ENCODE measurements around the gene ABHD10. TPM values are rescaled to one million over a fixed set of nuclear protein-coding genes. Genes with fewer than 3 reads are reported as not detected.

Gene ABHD10
- total RNA-seq, 1 experiment from 2014 or later = 52.4 TPM

- no peak overlapping the region for H3K4me2 ChIP-seq (ENCODE audit: low read depth, low read length, poor library complexity, severe bottlenecking)
- no peaks in the 10 kb centered on the region for H3K79me2 ChIP-seq (ENCODE audit: low read length)
- DNase-seq = no peak
- no peak overlapping the region for H3K4me3 ChIP-seq (ENCODE audit: low read length)
- no peaks in the 10 kb centered on the region for H4K20me1 ChIP-seq (ENCODE audit: insufficient read depth, low read depth, low read length)
- no peaks in the 10 kb centered on the region for H3K36me3 ChIP-seq (ENCODE audit: insufficient read depth, low read length)
- no peak overlapping the region for H3K9ac ChIP-seq (ENCODE audit: low read length)
- H3K9me3 ChIP-seq (ENCODE audit: low read length) = no peaks in the 10 kb centered on the region
- H3K4me1 ChIP-seq (ENCODE audit: low read length) = peaks cover 12% of the 10 kb centered on the region
- H3K9me2 ChIP-seq (replicated peaks; ENCODE audit: insufficient read depth, low read length) = no peaks in the 10 kb centered on the region
- no peaks in the 10 kb centered on the region for H3K27me3 ChIP-seq (ENCODE audit: low read length)
- no peak overlapping the region for H2AFZ ChIP-seq (ENCODE audit: low read length)
- H3K27ac ChIP-seq (ENCODE audit: low read length) = no peak overlapping the region
These were observed 21.5 kb downstream of the ABHD10 start for GRCh38 chr3:112000367-112000771.

- Histone ChIP-seq H3K4me1 (ENCODE audit: low read length) (peaks cover 9% of the 10 kb centered on the region), H3K9me3 (ENCODE audit: low read length) (no peaks in the 10 kb centered on the region), H3K4me2 (ENCODE audit: low read depth, low read length, poor library complexity, severe bottlenecking) (no peak overlapping the region), H3K9ac (ENCODE audit: low read length) (no peak overlapping the region), H3K4me3 (ENCODE audit: low read length) (no peak overlapping the region), H3K27ac (ENCODE audit: low read length) (no peak overlapping the region), H4K20me1 (ENCODE audit: insufficient read depth, low read depth, low read length) (no peaks in the 10 kb centered on the region), H3K9me2 (replicated peaks; ENCODE audit: insufficient read depth, low read length) (no peaks in the 10 kb centered on the region), H3K79me2 (ENCODE audit: low read length) (no peaks in the 10 kb centered on the region), H3K36me3 (ENCODE audit: insufficient read depth, low read length) (no peaks in the 10 kb centered on the region), H3K27me3 (ENCODE audit: low read length) (no peaks in the 10 kb centered on the region), H2AFZ (ENCODE audit: low read length) (no peak overlapping the region)
- DNase-seq = no peak
These were observed 22.1 kb downstream of the ABHD10 start for GRCh38 chr3:112000966-112001365.

- Histone ChIP-seq H3K36me3 (ENCODE audit: insufficient read depth, low read length) (no peaks in the 10 kb centered on the region), H4K20me1 (ENCODE audit: insufficient read depth, low read depth, low read length) (no peaks in the 10 kb centered on the region), H3K4me3 (ENCODE audit: low read length) (no peak overlapping the region), H3K9ac (ENCODE audit: low read length) (no peak overlapping the region), H3K79me2 (ENCODE audit: low read length) (no peaks in the 10 kb centered on the region), H3K9me2 (replicated peaks; ENCODE audit: insufficient read depth, low read length) (no peaks in the 10 kb centered on the region), H2AFZ (ENCODE audit: low read length) (no peak overlapping the region), H3K9me3 (ENCODE audit: low read length) (no peaks in the 10 kb centered on the region), H3K4me1 (ENCODE audit: low read length) (peaks cover 9% of the 10 kb centered on the region), H3K27ac (ENCODE audit: low read length) (no peak overlapping the region), H3K27me3 (ENCODE audit: low read length) (no peaks in the 10 kb centered on the region), H3K4me2 (ENCODE audit: low read depth, low read length, poor library complexity, severe bottlenecking) (no peak overlapping the region)
- DNase-seq = no peak
These were observed 22.7 kb downstream of the ABHD10 start for GRCh38 chr3:112001526-112001925.

- DNase-seq = no peak
These were observed 23.5 kb downstream of the ABHD10 start for GRCh38 chr3:112002096-112002971.

GRCh38 chr3:112003321-112004080, 24.7 kb downstream of the ABHD10 start:
- H3K4me3 ChIP-seq (ENCODE audit: low read length) = no peak overlapping the region
- no peak overlapping the region for H2AFZ ChIP-seq (ENCODE audit: low read length)
- H3K9me2 ChIP-seq (replicated peaks; ENCODE audit: insufficient read depth, low read length) = no peaks in the 10 kb centered on the region
- no peak overlapping the region for H3K27ac ChIP-seq (ENCODE audit: low read length)
- no peak for DNase-seq
- H3K9me3 ChIP-seq (ENCODE audit: low read length) = no peaks in the 10 kb centered on the region
- no peak overlapping the region for H3K4me2 ChIP-seq (ENCODE audit: low read depth, low read length, poor library complexity, severe bottlenecking)
- no peak overlapping the region for H3K9ac ChIP-seq (ENCODE audit: low read length)
- H3K36me3 ChIP-seq (ENCODE audit: insufficient read depth, low read length) = no peaks in the 10 kb centered on the region
- peaks cover 8% of the 10 kb centered on the region for H3K4me1 ChIP-seq (ENCODE audit: low read length)
- H3K79me2 ChIP-seq (ENCODE audit: low read length) = no peaks in the 10 kb centered on the region
- H3K27me3 ChIP-seq (ENCODE audit: low read length) = no peaks in the 10 kb centered on the region
- no peaks in the 10 kb centered on the region for H4K20me1 ChIP-seq (ENCODE audit: insufficient read depth, low read depth, low read length)

More at GRCh38 chr3:112002096-112002971, 23.5 kb downstream of the ABHD10 start:
- Histone ChIP-seq H3K79me2 (ENCODE audit: low read length) (no peaks in the 10 kb centered on the region), H3K9me2 (replicated peaks; ENCODE audit: insufficient read depth, low read length) (no peaks in the 10 kb centered on the region), H3K4me1 (ENCODE audit: low read length) (peaks cover 9% of the 10 kb centered on the region), H3K4me3 (ENCODE audit: low read length) (no peak overlapping the region), H3K4me2 (ENCODE audit: low read depth, low read length, poor library complexity, severe bottlenecking) (no peak overlapping the region), H2AFZ (ENCODE audit: low read length) (no peak overlapping the region), H3K36me3 (ENCODE audit: insufficient read depth, low read length) (no peaks in the 10 kb centered on the region), H3K27me3 (ENCODE audit: low read length) (no peaks in the 10 kb centered on the region), H3K27ac (ENCODE audit: low read length) (no peak overlapping the region), H4K20me1 (ENCODE audit: insufficient read depth, low read depth, low read length) (no peaks in the 10 kb centered on the region), H3K9me3 (ENCODE audit: low read length) (no peaks in the 10 kb centered on the region), H3K9ac (ENCODE audit: low read length) (no peak overlapping the region)

GRCh38 chr3:112004187-112004586, 25.4 kb downstream of the ABHD10 start:
- Histone ChIP-seq H3K4me1 (ENCODE audit: low read length) (peaks cover under 1% of the 10 kb centered on the region), H3K79me2 (ENCODE audit: low read length) (no peaks in the 10 kb centered on the region), H2AFZ (ENCODE audit: low read length) (no peak overlapping the region), H4K20me1 (ENCODE audit: insufficient read depth, low read depth, low read length) (no peaks in the 10 kb centered on the region), H3K9me2 (replicated peaks; ENCODE audit: insufficient read depth, low read length) (no peaks in the 10 kb centered on the region), H3K27ac (ENCODE audit: low read length) (no peak overlapping the region), H3K36me3 (ENCODE audit: insufficient read depth, low read length) (no peaks in the 10 kb centered on the region), H3K27me3 (ENCODE audit: low read length) (no peaks in the 10 kb centered on the region), H3K9ac (ENCODE audit: low read length) (no peak overlapping the region), H3K4me2 (ENCODE audit: low read depth, low read length, poor library complexity, severe bottlenecking) (no peak overlapping the region), H3K4me3 (ENCODE audit: low read length) (no peak overlapping the region), H3K9me3 (ENCODE audit: low read length) (no peaks in the 10 kb centered on the region)
- DNase-seq = no peak

GRCh38 chr3:112004669-112005068, 25.8 kb downstream of the ABHD10 start:
- Histone ChIP-seq H3K27ac (ENCODE audit: low read length) (no peak overlapping the region), H3K79me2 (ENCODE audit: low read length) (no peaks in the 10 kb centered on the region), H3K27me3 (ENCODE audit: low read length) (no peaks in the 10 kb centered on the region), H3K9me3 (ENCODE audit: low read length) (no peaks in the 10 kb centered on the region), H3K9ac (ENCODE audit: low read length) (no peak overlapping the region), H3K4me2 (ENCODE audit: low read depth, low read length, poor library complexity, severe bottlenecking) (no peak overlapping the region), H3K9me2 (replicated peaks; ENCODE audit: insufficient read depth, low read length) (no peaks in the 10 kb centered on the region), H3K4me3 (ENCODE audit: low read length) (no peak overlapping the region), H3K4me1 (ENCODE audit: low read length) (no peaks in the 10 kb centered on the region), H2AFZ (ENCODE audit: low read length) (no peak overlapping the region), H3K36me3 (ENCODE audit: insufficient read depth, low read length) (no peaks in the 10 kb centered on the region), H4K20me1 (ENCODE audit: insufficient read depth, low read depth, low read length) (no peaks in the 10 kb centered on the region)
- no peak for DNase-seq

GRCh38 chr3:112005091-112005672, 26.4 kb downstream of the ABHD10 start:
- Histone ChIP-seq H3K4me3 (ENCODE audit: low read length) (no peak overlapping the region), H3K9me3 (ENCODE audit: low read length) (no peaks in the 10 kb centered on the region), H3K27ac (ENCODE audit: low read length) (no peak overlapping the region), H2AFZ (ENCODE audit: low read length) (no peak overlapping the region), H3K9me2 (replicated peaks; ENCODE audit: insufficient read depth, low read length) (no peaks in the 10 kb centered on the region), H4K20me1 (ENCODE audit: insufficient read depth, low read depth, low read length) (no peaks in the 10 kb centered on the region), H3K4me2 (ENCODE audit: low read depth, low read length, poor library complexity, severe bottlenecking) (no peak overlapping the region), H3K27me3 (ENCODE audit: low read length) (no peaks in the 10 kb centered on the region), H3K79me2 (ENCODE audit: low read length) (no peaks in the 10 kb centered on the region), H3K4me1 (ENCODE audit: low read length) (no peaks in the 10 kb centered on the region), H3K9ac (ENCODE audit: low read length) (no peak overlapping the region), H3K36me3 (ENCODE audit: insufficient read depth, low read length) (no peaks in the 10 kb centered on the region)
- DNase-seq = no peak
